Neuronal stem cell (in vitro differentiated cells): ENCODE data around the gene OSBPL6.
A peak's percentile ranks its signal among the peaks of the same experiment; 100 is the strongest.

Source experiments
- DNase-seq: peaks from one replicate; pipeline ENCODE4 v3.0.0-alpha.2; 2013; ENCODE audit warnings: low spot score
- H2AFZ ChIP-seq: one replicate; pipeline ENCODE4 v1.6.1; 2013; ENCODE audit warnings: mild to moderate bottlenecking, low read length, inconsistent platforms
- H2AK5ac ChIP-seq: 2 replicates; pipeline ENCODE4 v1.6.1; 2013; ENCODE audit warnings: low read depth, mild to moderate bottlenecking, inconsistent platforms, low read length, moderate library complexity, mixed read lengths
- H2BK120ac ChIP-seq: 2 replicates; pipeline ENCODE4 v1.6.1; 2013; ENCODE audit warnings: low read depth, mild to moderate bottlenecking, inconsistent platforms, low read length, moderate library complexity, mixed read lengths
- H2BK12ac ChIP-seq: one replicate; pipeline ENCODE4 v1.6.1; 2013; ENCODE audit warnings: low read length, inconsistent platforms
- H2BK15ac ChIP-seq: 2 replicates; pipeline ENCODE4 v1.6.1; 2013; ENCODE audit warnings: mild to moderate bottlenecking, low read length, inconsistent platforms, mixed read lengths
- H2BK5ac ChIP-seq: one replicate; pipeline ENCODE4 v1.6.1; 2013; ENCODE audit warnings: inconsistent platforms, mild to moderate bottlenecking, low read length, moderate library complexity
- H3K14ac ChIP-seq: one replicate; pipeline ENCODE4 v1.6.1; 2013; ENCODE audit warnings: low read length, inconsistent platforms
- H3K18ac ChIP-seq: 2 replicates; pipeline ENCODE4 v1.6.1; 2013; ENCODE audit warnings: low read length, inconsistent platforms
- H3K23ac ChIP-seq: 2 replicates; pipeline ENCODE4 v1.6.1; 2013; ENCODE audit warnings: low read depth, mild to moderate bottlenecking, mixed read lengths, low read length, inconsistent platforms; ENCODE audit not compliant: poor library complexity
- H3K27ac ChIP-seq: replicated peaks from 3 replicates; pipeline ENCODE4 v1.5.1; 2013; ENCODE audit warnings: low read length, inconsistent platforms
- H3K27me3 ChIP-seq, 3 experiments: 2 replicates each; pipeline ENCODE4 v1.6.1; 2013; ENCODE audit warnings: low read length in 3 of 3, mild to moderate bottlenecking in 2 of 3, inconsistent platforms in 1 of 3, low read depth in 1 of 3, mixed read lengths in 1 of 3, moderate library complexity in 1 of 3; ENCODE audit not compliant: control insufficient read depth in 3 of 3, insufficient read depth in 3 of 3
- H3K36me3 ChIP-seq, 2 donors: replicated peaks in 1 of 2; 2 replicates each; pipeline ENCODE4 v1.6.1; 2013; ENCODE audit warnings: low read length in 2 of 2; ENCODE audit not compliant: control insufficient read depth in 2 of 2, insufficient read depth in 2 of 2
- H3K4ac ChIP-seq: 2 replicates; pipeline ENCODE4 v1.6.1; 2013; ENCODE audit warnings: inconsistent platforms, mild to moderate bottlenecking, low read length, moderate library complexity
- H3K4me1 ChIP-seq, 2 donors: 1 replicate in 1 of 2; 2 replicates in 1 of 2; pipeline ENCODE4 v1.6.1; 2013; ENCODE audit warnings: low read length in 2 of 2, low read depth in 1 of 2; ENCODE audit not compliant: control insufficient read depth in 2 of 2, insufficient read depth in 1 of 2
- H3K4me2 ChIP-seq: one replicate; pipeline ENCODE4 v1.6.1; 2013; ENCODE audit warnings: mild to moderate bottlenecking, low read length, inconsistent platforms; ENCODE audit not compliant: insufficient read depth, poor library complexity, severe bottlenecking
- H3K4me3 ChIP-seq, 2 donors: 2 replicates each; pipeline ENCODE4 v1.5.1; 2013; ENCODE audit warnings: low read length in 2 of 2, mild to moderate bottlenecking in 2 of 2, inconsistent platforms in 1 of 2, moderate library complexity in 1 of 2
- H3K79me1 ChIP-seq: one replicate; pipeline ENCODE4 v1.6.1; 2013; ENCODE audit warnings: low read depth, mild to moderate bottlenecking, inconsistent platforms, low read length, moderate library complexity
- H3K9ac ChIP-seq: one replicate; pipeline ENCODE4 v1.6.1; 2013; ENCODE audit warnings: mild to moderate bottlenecking, low read depth, low read length, inconsistent platforms; ENCODE audit not compliant: poor library complexity
- H3K9me3 ChIP-seq, 2 donors: replicated peaks in 1 of 2; 2 replicates each; pipeline versions ENCODE3 to v1.6.1; 2013; ENCODE audit warnings: low read length in 2 of 2, mild to moderate bottlenecking in 2 of 2, inconsistent platforms in 1 of 2, low read depth in 1 of 2, mixed read lengths in 1 of 2, moderate library complexity in 1 of 2; ENCODE audit not compliant: control insufficient read depth in 2 of 2, insufficient read depth in 1 of 2
- H4K8ac ChIP-seq: one replicate; pipeline ENCODE4 v1.6.1; 2013; ENCODE audit warnings: low read depth, mild to moderate bottlenecking, inconsistent platforms, low read length, moderate library complexity
- H4K91ac ChIP-seq: one replicate; pipeline ENCODE4 v1.6.1; 2013; ENCODE audit warnings: low read length, low read depth, mild to moderate bottlenecking, inconsistent platforms; ENCODE audit not compliant: poor library complexity
- WGBS, 2 donors: extraction: QIAGEN DNeasy Blood & Tissue Kit; methylation state at CpG; one replicate each; pipeline ENCODE4 v1.1.7; 2013; ENCODE audit warnings: missing lambda C conversion rate in 2 of 2, mixed read lengths in 1 of 2; ENCODE audit not compliant: insufficient read length in 2 of 2, insufficient replicate concordance in 1 of 2; ENCODE audit errors: extremely low coverage in 2 of 2; 5-methylcytosine and 5-hydroxymethylcytosine counted together

Gene OSBPL6

GRCh38 chr2:178208336-178208735 is 14.0 kb downstream of the OSBPL6 start:
- Histone ChIP-seq H2AK5ac (no peak overlapping the region), H3K4ac (no peak overlapping the region), H2BK15ac (no peak overlapping the region), H3K14ac (no peak overlapping the region), H3K27me3 (no peaks in the 10 kb centered on the region), H2BK12ac (no peak overlapping the region), H4K8ac (no peak overlapping the region), H3K9ac (no peak overlapping the region), H2AFZ (no peak overlapping the region), H3K23ac (no peak overlapping the region), H4K91ac (no peak overlapping the region), H2BK120ac (no peak overlapping the region), H3K18ac (no peak overlapping the region), H3K9me3 (no peaks in the 10 kb centered on the region), H3K4me2 (no peak overlapping the region), H2BK5ac (no peak overlapping the region), H3K4me1 (peaks cover 11 to 15% of the 10 kb centered on the region in 2 donors), H3K27ac (no peak overlapping the region), H3K4me3 (no peak overlapping the region), H3K36me3 (no peaks in the 10 kb centered on the region), H3K79me1 (no peaks in the 10 kb centered on the region)
- WGBS, 2 donors = no CpG with 5 or more reads among the region's 1 CpG
- DNase-seq = no peak

GRCh38 chr2:178208817-178209216 is 14.5 kb downstream of the OSBPL6 start:
- Histone ChIP-seq H3K9ac (no peak overlapping the region), H2BK120ac (no peak overlapping the region), H3K4me3 (no peak overlapping the region), H3K27me3 (no peaks in the 10 kb centered on the region), H3K18ac (no peak overlapping the region), H3K27ac (no peak overlapping the region), H3K9me3 (no peaks in the 10 kb centered on the region), H4K8ac (no peak overlapping the region), H3K14ac (no peak overlapping the region), H2AFZ (no peak overlapping the region), H3K23ac (no peak overlapping the region), H2BK12ac (no peak overlapping the region), H3K36me3 (no peaks in the 10 kb centered on the region), H4K91ac (no peak overlapping the region), H3K4me2 (no peak overlapping the region), H3K79me1 (no peaks in the 10 kb centered on the region), H3K4me1 (peaks cover 11 to 15% of the 10 kb centered on the region in 2 donors), H3K4ac (no peak overlapping the region), H2BK5ac (no peak overlapping the region), H2BK15ac (no peak overlapping the region), H2AK5ac (no peak overlapping the region)
- no peak for DNase-seq
- WGBS, 2 donors = no CpG with 5 or more reads among the region's 3 CpGs

DNA sequence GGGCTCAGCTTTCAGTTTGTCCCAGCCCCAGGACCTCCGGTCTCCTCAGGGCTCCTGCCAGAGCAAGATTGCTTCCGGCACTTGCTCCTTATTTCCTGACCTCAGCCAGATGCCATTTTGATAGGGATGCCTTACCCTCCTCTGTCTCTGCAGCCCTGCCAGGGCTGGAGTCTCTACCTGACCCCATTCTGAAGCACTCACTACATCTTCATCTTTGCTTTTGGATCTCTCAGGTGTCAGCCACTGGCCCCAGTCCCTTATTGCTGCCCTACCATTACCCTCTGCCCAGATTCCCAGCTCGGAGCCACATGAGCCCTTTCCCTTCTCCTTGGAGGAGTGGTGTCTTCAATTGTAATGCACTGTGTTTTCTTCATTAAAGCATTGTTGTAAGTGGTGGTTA is 17.1 kb downstream of the OSBPL6 start:
- Histone ChIP-seq H3K18ac (peak overlapping the region; percentile 36), H3K27ac (no peak overlapping the region), H3K79me1 (no peaks in the 10 kb centered on the region), H3K4me3 (no peak overlapping the region), H3K23ac (no peak overlapping the region), H2AFZ (peak overlapping the region; percentile 53), H2BK15ac (no peak overlapping the region), H3K9me3 (no peaks in the 10 kb centered on the region), H3K4ac (no peak overlapping the region), H3K9ac (no peak overlapping the region), H2AK5ac (no peak overlapping the region), H3K36me3 (no peaks in the 10 kb centered on the region), H2BK5ac (no peak overlapping the region), H3K14ac (no peak overlapping the region), H2BK120ac (no peak overlapping the region), H4K8ac (no peak overlapping the region), H3K4me2 (no peak overlapping the region), H2BK12ac (no peak overlapping the region), H3K27me3 (no peaks in the 10 kb centered on the region), H3K4me1 (peaks cover 6 to 12% of the 10 kb centered on the region in 2 donors), H4K91ac (no peak overlapping the region)
- no CpG with 5 or more reads among the region's 3 CpGs for WGBS, 2 donors
- DNase-seq = no peak

DNA sequence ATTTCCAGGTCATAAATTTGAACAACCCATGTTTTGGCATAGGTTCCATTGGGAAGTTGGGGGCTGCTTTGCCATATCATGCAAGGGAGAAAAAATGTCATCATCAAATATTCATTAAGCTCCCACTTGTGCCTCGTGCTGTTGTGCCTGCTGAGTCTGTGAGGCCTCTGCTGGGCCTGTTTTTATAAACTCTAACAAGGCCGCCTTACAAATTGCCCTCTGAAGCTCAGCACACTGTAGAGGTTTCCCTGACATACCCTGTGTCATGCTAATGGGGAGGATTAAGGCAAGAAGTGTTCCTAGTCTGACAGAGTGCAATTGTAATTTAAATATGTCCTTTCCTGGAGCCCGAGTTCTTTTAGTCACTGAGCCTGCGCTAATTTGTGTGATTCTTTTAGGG is 17.6 kb downstream of the OSBPL6 start:
- Histone ChIP-seq H2AK5ac (no peak overlapping the region), H2BK5ac (no peak overlapping the region), H3K9ac (no peak overlapping the region), H3K27ac (no peak overlapping the region), H3K14ac (no peak overlapping the region), H3K27me3 (no peaks in the 10 kb centered on the region), H2BK12ac (no peak overlapping the region), H3K9me3 (no peaks in the 10 kb centered on the region), H2BK120ac (no peak overlapping the region), H4K91ac (no peak overlapping the region), H3K4me1 (peaks cover 6 to 12% of the 10 kb centered on the region in 2 donors), H2BK15ac (no peak overlapping the region), H3K18ac (no peak overlapping the region), H3K4ac (no peak overlapping the region), H3K23ac (no peak overlapping the region), H3K79me1 (no peaks in the 10 kb centered on the region), H4K8ac (no peak overlapping the region), H3K4me2 (no peak overlapping the region), H3K36me3 (no peaks in the 10 kb centered on the region), H3K4me3 (no peak overlapping the region), H2AFZ (peak overlapping the region; percentile 53)
- peak; percentile 73 for DNase-seq
- no CpG with 5 or more reads among the region's 4 CpGs for WGBS, 2 donors
